Activated gamma-delta T cell treated with Interleukin-2 at 50 U/mL for 16 hours (primary cell): ENCODE data around the gene OR6C4.
"Not testable (repeated sequence)": the region's sequence is repeated elsewhere in the genome, so short reads cannot be mapped to it uniquely, and the experiment has no call there.

Source experiments
- DNase-seq: peaks from one replicate; pipeline ENCODE4 v3.0.0-alpha.2; 2020

OR6C4 gene

DNA sequence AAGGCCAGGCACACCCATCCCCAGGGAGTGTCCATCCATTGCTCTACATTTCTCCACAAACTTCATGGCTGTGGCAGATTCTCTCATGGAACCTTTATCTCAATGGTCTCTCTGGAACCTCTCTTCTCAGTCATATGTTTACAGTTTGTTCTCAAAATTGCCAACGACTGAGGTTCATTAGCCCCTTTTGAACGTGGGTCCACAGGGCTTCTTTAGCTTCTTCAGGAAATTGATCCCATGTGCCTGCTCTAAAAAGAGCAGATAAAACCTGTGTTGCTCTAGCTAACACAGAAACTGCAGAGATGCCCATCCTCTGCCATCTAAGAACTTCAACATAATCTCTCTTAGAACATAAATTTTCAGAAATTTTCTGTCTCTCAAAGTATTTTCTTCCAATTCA, at the start of gene OR6C4:
TSS of gene OR6C4 (plus strand) at position 301 of the 400 bp plus-strand sequence. CDS start 1,625 bp downstream, outside the sequence.
- no peak for DNase-seq

DNA sequence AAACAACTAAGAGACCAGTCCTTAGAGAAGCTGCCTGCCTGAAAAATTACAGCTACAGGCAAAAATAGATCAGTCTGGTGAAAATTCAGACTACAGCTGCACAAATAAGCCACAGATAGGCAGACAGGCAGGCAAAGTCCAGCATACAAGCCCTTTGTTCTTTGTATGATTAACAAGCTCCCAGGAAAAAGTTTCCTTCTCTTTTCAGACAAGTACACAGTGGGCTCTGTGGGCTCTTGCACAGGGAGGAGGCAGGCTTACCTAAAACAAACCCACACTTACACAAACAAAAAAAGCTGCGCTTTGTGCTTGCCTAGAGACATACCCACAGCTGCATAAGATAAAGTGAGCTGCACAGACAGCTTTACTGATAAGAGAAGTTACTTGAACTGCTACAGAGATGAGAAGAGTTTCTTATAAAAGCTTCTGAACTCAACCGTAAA, 49.6 kb upstream of the OR6C4 start:
- no peak for DNase-seq

DNA sequence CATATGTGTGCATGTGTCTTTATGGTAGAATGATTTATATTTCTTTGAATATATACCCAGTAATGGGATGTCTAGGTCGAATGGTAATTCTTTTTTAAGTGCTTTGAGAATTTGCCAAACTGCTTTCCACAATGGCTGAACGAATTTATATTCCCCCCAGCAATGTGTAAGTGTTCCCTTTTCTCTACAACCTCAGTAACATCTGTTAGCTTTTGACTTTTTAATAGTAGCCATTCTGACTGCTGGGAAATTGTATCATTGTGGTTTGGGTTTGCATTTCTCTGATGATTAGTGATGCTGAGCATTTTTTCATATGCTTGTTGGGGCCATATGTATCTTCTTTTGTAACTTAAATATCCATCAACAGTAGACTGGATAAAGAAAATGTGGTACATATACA, 47.8 kb upstream of the OR6C4 start:
- DNase-seq: no peak

DNA sequence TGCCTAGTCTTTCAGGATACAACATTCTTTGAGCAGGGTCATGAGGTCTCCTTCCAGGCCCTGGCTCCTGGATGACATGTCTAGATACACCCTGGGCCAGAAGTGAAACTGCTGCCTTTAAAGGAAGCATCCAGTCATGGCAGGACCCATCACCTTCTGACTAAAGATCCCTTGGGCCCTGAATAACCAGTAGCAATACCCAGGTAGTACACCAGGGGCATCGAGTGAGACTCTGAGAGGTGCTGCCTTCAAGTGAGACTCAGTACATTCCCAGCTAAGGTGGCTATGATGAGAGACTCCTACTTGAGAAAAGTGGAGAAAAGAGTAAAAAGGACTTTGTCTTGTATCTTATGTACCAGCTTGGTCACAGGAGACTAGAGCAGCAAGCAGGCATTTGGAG, 33.7 kb upstream of the OR6C4 start:
- no peak for DNase-seq

DNA sequence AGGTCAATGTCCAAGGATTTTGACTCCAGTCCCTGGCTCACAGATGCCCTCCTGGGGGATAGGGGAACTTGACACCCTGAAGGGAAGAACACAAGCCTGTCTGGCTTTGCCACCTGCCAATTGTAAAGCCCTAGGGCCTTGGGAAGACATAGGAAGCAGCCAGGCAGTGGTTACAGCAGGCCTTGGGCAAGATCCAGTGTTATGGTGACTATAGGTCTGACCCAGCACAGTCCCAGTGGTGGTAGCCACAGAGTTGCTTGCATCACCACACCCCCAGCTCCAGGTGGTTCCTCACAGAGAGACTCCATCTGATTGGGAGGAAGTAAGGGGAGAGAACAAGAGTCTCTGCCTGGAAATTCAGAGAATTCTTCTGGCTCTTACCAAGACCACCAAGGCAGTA, 33.0 kb upstream of the OR6C4 start:
- DNase-seq: no peak

DNA sequence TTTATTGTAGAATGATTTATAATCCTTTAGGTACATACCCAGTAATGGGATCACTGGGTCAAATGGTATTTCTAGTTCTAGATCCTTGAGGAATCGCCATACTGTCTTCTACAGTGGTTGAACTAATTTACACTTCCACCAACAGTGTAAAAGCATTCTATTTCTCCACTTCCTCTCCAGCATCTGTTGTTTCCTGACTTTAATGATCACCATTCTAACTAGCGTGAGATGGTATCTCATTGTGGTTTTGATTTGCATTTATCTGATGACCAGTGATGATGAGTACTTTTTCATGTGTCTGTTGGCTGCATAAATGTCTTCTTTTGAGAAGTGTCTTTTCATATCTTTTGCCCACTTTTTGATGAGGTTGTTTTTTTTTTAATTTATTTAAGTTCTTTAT, 1.2 kb upstream of the OR6C4 start:
- not testable (repeated sequence) for DNase-seq

DNA sequence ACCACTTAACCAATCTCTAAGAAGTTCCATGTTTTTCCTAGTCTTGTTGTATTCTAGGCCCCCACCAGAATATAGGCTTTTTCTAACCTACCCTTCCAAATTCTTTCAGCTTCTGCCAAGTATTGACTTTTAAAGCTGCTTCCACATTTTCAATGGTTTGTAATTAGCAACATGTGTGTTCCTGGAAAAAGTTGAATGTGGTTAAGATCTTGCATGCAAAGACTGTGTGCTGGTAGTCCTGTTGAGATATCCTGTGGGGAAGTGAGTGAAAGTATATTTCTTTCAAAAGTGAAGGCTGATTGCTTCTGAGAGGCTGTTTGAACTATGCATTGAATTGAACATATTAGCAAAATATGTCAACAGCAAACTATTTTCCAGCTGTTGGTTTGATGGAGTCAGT, 646 bp upstream of the OR6C4 start:
- no peak for DNase-seq

DNA sequence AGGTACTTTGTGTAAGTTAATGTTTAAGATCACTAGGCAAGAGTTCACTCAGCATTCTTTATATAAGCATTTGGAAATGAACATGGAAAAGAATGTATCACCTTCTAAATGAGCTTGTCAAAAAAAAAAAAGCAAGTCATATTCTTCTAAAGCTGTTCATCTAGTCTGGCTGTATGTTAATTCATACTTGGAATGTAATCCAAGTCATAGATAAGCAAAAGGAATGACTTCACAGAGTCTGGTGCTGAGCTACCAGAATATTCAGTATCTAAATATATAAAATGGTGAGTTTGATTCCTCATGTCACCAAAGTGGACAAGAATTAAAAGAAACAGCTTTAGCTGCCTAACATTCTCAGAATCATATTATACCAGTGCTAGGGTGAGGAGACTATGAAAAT, 4.9 kb downstream of the OR6C4 start:
- no peak for DNase-seq

DNA sequence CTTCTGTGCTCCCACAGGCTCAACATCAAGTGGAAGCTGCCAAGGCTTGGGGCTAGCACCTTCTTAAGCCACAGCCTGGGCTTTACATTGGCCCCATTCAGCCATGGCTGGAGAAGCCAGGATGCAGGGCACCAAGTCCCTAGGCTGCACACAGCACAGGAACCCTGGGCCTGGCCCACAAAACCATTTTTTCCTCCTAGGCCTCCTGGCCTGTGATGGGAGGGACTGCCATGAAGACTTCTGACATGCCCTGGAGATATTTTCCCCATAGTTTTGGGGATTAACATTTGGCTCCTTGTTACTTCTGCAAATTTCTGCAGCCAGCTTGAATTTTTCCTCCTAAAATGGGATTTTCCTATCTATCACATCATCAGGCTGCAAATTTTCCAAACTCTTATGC, 20.7 kb downstream of the OR6C4 start:
- not testable (repeated sequence) for DNase-seq

DNA sequence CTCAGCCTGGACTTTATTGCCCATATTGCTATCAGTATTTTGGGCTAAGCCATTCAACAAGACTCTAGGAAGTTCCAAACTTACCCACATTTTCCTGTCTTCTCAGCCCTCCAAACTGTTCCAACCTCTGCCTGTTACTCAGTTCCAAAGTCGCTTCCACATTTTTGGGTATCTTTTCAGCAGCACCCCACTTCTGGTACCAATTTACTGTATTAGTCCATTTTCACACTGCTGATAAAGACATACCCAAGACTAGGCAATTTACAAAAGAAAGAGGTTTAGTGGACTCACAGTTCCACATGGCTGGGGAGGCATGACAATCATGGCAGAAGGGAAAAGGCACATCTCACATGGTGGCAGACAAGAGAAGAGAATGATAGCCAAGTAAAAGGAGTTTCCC, 21.3 kb downstream of the OR6C4 start:
- DNase-seq: not testable (repeated sequence)

DNA sequence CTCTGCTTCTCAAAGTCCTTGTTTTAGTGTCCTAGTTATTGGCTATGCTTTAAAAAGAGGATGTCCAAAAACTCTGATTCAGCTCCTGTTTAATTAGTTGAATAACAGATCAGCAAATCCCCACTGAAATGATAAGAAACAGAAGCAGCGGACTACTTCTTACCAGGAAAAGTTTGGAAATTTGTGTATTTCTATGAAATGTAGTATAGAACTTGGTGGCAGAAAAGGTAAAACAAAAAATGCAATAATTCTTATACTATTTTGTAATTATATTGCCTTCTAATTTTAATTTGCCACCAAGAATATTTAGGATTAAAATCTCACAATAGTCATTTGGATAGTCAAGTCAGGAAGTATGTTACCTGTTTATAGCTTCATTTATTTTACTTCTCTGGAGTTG, 22.8 kb downstream of the OR6C4 start, which contains the start of gene OR2AP1:
TSS of gene OR2AP1 (plus strand) at position 301 of the 400 bp plus-strand sequence. CDS start 1,947 bp downstream, outside the sequence.
- no peak for DNase-seq

DNA sequence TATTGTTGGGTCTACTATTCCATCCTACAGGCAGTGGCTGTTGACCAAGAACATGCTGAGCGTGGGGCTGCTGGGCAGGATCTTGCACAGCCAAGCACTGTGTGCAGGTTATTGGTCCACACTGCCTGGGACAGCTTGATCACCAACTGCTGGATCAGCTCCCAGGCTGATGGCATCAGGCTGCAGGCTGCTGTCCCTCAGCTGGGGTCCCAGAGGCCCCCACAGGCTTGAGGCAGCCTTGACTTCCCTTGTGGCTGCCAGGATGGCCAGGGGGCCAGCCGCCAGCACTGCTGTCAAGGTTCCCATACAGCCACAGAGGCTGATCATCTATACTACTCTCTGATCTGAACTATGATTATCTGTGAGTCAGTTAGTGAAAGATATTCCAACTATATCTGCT, 32.7 kb downstream of the OR6C4 start:
- DNase-seq: no peak

DNA sequence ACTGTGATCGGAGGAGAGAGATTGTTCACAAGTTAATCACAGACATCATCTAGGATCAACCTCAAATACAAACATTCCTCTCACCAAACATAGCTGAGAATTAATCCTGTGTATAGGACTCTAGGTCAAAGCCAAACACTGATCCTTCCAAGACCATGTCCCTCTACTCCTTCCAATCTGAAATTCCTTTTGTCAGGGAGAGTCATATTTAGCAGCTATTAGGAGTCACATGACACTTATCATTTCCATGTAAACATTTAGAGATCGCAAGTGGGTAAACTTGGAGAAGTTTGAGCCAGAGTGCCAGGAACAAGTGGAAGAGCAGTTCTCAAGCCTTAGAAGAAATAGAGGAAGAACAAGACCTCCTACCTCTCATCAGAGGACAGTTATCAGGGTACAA, 36.4 kb downstream of the OR6C4 start:
- no peak for DNase-seq

DNA sequence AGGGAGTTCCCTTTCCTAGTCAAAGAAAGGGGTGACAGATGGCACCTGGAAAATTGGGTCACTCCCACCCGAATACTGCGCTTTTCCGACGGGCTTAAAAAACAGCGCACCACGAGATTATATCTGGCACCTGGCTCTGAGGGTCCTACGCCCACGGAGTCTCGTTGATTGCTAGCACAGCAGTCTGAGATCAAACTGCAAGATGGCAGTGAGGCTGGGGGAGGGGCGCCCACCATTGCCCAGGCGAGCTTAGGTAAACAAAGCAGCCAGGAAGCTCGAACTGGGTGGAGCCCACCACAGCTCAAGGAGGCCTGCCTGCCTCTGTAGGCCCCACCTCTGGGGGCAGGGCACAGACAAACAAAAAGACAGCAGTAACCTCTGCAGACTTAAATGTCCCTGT, 40.8 kb downstream of the OR6C4 start:
- not testable (repeated sequence) for DNase-seq
